Uterus (tissue), 4 donors: ENCODE data around the gene ELOF1. TPM values are rescaled to one million over a fixed set of nuclear protein-coding genes. Genes with fewer than 3 reads are reported as not detected.

Experiments used
- DNase-seq, 2 donors: peaks; one replicate each; pipeline ENCODE4 v3.0.0-alpha.2; 2019 to 2020
- H3K27ac ChIP-seq, 2 donors: fragments of 200-600 bp; sonication (generic); 1 replicate in 1 of 2; 2 replicates in 1 of 2; pipeline ENCODE4 v1.5.1; 2016 to 2018
- H3K27me3 ChIP-seq, 2 donors: fragments of 200-600 bp; sonication (generic); one replicate each; pipeline ENCODE4 v1.5.1; 2018 to 2019; ENCODE audit warnings: control low read depth in 1 of 2
- H3K36me3 ChIP-seq, 2 donors: fragments of 200-600 bp; sonication (generic); one replicate each; pipeline ENCODE4 v1.5.1; 2019; ENCODE audit warnings: control low read depth in 1 of 2
- H3K4me1 ChIP-seq, 2 donors: fragments of 200-600 bp; sonication (generic); one replicate each; pipeline ENCODE4 v1.5.1; 2018 to 2019; ENCODE audit warnings: control low read depth in 1 of 2
- H3K4me3 ChIP-seq, 2 donors: fragments of 200-600 bp; sonication (generic); 1 replicate in 1 of 2; 2 replicates in 1 of 2; pipeline ENCODE4 v1.5.1; 2018 to 2019; ENCODE audit warnings: mild to moderate bottlenecking in 1 of 2
- H3K9me3 ChIP-seq, 2 donors: fragments of 200-600 bp; sonication (generic); one replicate each; pipeline ENCODE4 v1.5.1; 2019; ENCODE audit warnings: control low read depth in 1 of 2
- CTCF ChIP-seq, 4 experiments: fragments of 200-600 bp in 2 of 4; fragments of 450-650 bp in 2 of 4; sonication (generic) in 2 of 4; IDR thresholded peaks; one replicate each; pipeline ENCODE4 v1.5.1; 2016 to 2019; ENCODE audit warnings: antibody characterized with exemption in 4 of 4, mild to moderate bottlenecking in 2 of 4, moderate library complexity in 1 of 4
- POLR2A ChIP-seq, 2 donors: fragments of 450-650 bp; IDR thresholded peaks; one replicate each; pipeline ENCODE4 v1.6.1; 2016; ENCODE audit warnings: antibody characterized with exemption in 2 of 2, mild to moderate bottlenecking in 1 of 2, moderate library complexity in 1 of 2
- intact Hi-C: fragments of 100-400 bp; cut with DNase I; formaldehyde crosslinking; loops from one replicate; pipeline ENCODE4 v1.15.1; 2023; ENCODE audit warnings: low total_unique reads
- total RNA-seq, 4 donors: library from RNA; depleted of rRNA in 3 of 4; stranded (reverse); fragments of >200 nt in 3 of 4; gene quantifications; one replicate each; pipeline versions ENCODE4 v1.1.0 to v1.2.4, GENCODE V29; 2014 to 2023
- donor health status: DM: yes; HTN: yes; CAD: no.

The ELOF1 gene
- total RNA-seq, 4 donors from 2014 or later: 19.7 to 89.4 (median 38.9) TPM

DNA sequence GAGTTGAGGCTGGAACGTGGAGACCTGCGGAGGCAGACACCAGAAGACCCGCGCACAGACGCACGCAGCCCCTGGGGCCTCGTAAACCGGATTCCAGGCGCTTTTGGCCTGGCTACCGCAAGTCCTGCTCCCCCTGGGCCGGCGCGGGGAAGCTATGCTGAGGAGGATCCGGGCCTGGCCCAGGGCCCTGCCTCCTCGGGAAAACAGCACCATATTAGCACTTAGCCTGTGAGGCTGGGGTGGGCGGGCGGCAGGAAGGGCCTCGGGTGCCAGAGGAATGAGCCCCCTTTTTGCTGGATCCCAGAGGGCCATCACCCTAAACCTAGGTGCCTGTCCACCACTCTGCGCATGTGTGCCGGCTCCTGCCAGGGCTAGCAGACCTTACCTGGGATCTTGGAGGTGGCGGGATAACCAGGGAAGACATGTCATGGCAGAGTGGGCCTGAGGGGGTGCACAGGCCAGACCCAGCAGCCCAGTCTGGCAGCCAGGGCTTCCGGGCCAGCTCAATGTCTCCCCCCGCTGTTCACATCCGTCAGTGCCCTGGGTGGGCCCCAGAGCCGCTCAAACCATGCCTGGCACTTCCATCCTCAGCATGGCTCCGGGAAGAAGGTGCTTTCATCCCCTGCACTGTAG lies 7.3 kb downstream of the ELOF1 start:
- Histone ChIP-seq H3K27me3 (no peaks in the 10 kb centered on the region), H3K4me1 (peaks cover 0 to 15% of the 10 kb centered on the region in 2 donors), H3K36me3 (no peaks in the 10 kb centered on the region), H3K4me3 (peak overlapping the region in 1 of 2 donors; percentile 7), H3K27ac (peak overlapping the region; percentile 84 to 91), H3K9me3 (no peaks in the 10 kb centered on the region)
- intact Hi-C loops: no loop called here
- DNase-seq: peak; percentile 76 to 79
- TF ChIP-seq CTCF (IDR thresholded peaks at IDR 0.05): peak in 3 of 4 experiments; percentile 33 to 39 (median 37)
- peak in 1 of 2 donors; percentile 47 for TF ChIP-seq POLR2A (IDR thresholded peaks at IDR 0.05)

GRCh38 chr19:11550265-11550664 lies 8.8 kb downstream of the ELOF1 start:
- TF ChIP-seq CTCF (IDR thresholded peaks at IDR 0.05) (no peak), POLR2A (IDR thresholded peaks at IDR 0.05) (no peak)
- peak in 1 of 2 donors; percentile 38 for DNase-seq
- H3K27me3 ChIP-seq: no peaks in the 10 kb centered on the region
- peaks cover 0 to 15% of the 10 kb centered on the region in 2 donors for H3K4me1 ChIP-seq
- H3K36me3 ChIP-seq: no peaks in the 10 kb centered on the region
- peak overlapping the region; percentile 84 to 91 for H3K27ac ChIP-seq
- intact Hi-C loops: no loop called here
- no peak overlapping the region for H3K4me3 ChIP-seq
- H3K9me3 ChIP-seq: no peaks in the 10 kb centered on the region

DNA sequence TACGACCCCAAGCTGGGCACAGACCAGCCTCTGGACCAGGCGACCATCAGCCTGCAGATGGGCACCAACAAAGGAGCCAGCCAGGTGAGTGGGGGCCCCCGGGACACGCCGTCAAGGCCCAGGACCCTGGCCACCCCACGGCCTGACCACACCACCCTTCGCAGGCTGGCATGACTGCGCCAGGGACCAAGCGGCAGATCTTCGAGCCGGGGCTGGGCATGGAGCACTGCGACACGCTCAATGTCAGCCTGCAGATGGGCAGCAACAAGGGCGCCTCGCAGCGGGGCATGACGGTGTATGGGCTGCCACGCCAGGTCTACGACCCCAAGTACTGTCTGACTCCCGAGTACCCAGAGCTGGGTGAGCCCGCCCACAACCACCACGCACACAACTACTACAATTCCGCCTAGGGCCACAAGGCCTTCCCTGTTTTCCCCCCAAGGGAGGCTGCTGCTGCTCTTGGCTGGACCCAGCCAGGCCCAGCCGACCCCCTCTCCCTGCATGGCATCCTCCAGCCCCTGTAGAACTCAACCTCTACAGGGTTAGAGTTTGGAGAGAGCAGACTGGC lies 9.6 kb downstream of the ELOF1 start:
- H3K36me3 ChIP-seq: no peaks in the 10 kb centered on the region
- peaks cover 0 to 15% of the 10 kb centered on the region in 2 donors for H3K4me1 ChIP-seq
- DNase-seq: no peak
- H3K27me3 ChIP-seq: no peaks in the 10 kb centered on the region
- H3K9me3 ChIP-seq: no peaks in the 10 kb centered on the region
- TF ChIP-seq POLR2A (IDR thresholded peaks at IDR 0.05) (no peak), CTCF (IDR thresholded peaks at IDR 0.05) (no peak)
- H3K4me3 ChIP-seq: no peak overlapping the region
- H3K27ac ChIP-seq: peak overlapping the region; percentile 30 to 84
- intact Hi-C loops: no loop called here

GRCh38 chr19:11547929-11548700 lies 10.9 kb downstream of the ELOF1 start:
- Histone ChIP-seq H3K27me3 (no peaks in the 10 kb centered on the region), H3K4me3 (no peak overlapping the region), H3K27ac (no peak overlapping the region), H3K36me3 (no peaks in the 10 kb centered on the region), H3K9me3 (no peaks in the 10 kb centered on the region), H3K4me1 (peaks cover 0 to 15% of the 10 kb centered on the region in 2 donors)
- no peak for DNase-seq
- intact Hi-C loops: no loop called here
- TF ChIP-seq POLR2A (IDR thresholded peaks at IDR 0.05): no peak
- TF ChIP-seq CTCF (IDR thresholded peaks at IDR 0.05): no peak

GRCh38 chr19:11541238-11541637 lies 17.8 kb downstream of the ELOF1 start:
- DNase-seq: no peak
- Histone ChIP-seq H3K27ac (peak overlapping the region; percentile 98 to 100), H3K4me1 (no peaks in the 10 kb centered on the region), H3K9me3 (no peaks in the 10 kb centered on the region), H3K27me3 (no peaks in the 10 kb centered on the region), H3K36me3 (no peaks in the 10 kb centered on the region), H3K4me3 (peak overlapping the region; percentile 50 to 94)
- intact Hi-C loops: no loop called here
- TF ChIP-seq POLR2A (IDR thresholded peaks at IDR 0.05) (no peak), CTCF (IDR thresholded peaks at IDR 0.05) (no peak)
